ENCODE data around the gene MAPKBP1. TPM values are rescaled to one million over a fixed set of nuclear protein-coding genes. Genes with fewer than 3 reads are reported as not detected.

The MAPKBP1 gene
- polyA plus RNA-seq, 3 donors, result 0.76 to 8.6 (median 1.1) TPM

- TF ChIP-seq CTCF (IDR thresholded peaks at IDR 0.05), result no peak
- Histone ChIP-seq H3K4me2 (replicated peaks; ENCODE audit: extremely low read depth, low read length, poor library complexity, severe bottlenecking) (no peak overlapping the region), H3K4me1 (ENCODE audit: control insufficient read depth in 1 of 2, insufficient read depth in 2 of 2, low read length in 2 of 2) (peaks cover 3 to 9% of the 10 kb centered on the region in 2 donors), H3K9me3 (replicated peaks in 1 of 2; ENCODE audit: control insufficient read depth in 1 of 2, insufficient read depth in 1 of 2, low read length in 2 of 2) (no peaks in the 10 kb centered on the region), H3K36me3 (replicated peaks in 1 of 2; ENCODE audit: control insufficient read depth in 1 of 2, insufficient read depth in 2 of 2, low read length in 2 of 2) (no peaks in the 10 kb centered on the region), H3K4me3 (replicated peaks in 1 of 3; ENCODE audit: low read depth in 2 of 3, low read length in 3 of 3) (no peak overlapping the region), H3K27me3 (ENCODE audit: control insufficient read depth in 2 of 2, insufficient read depth in 2 of 2, low read length in 2 of 2) (no peaks in the 10 kb centered on the region), H4K20me1 (ENCODE audit: insufficient read depth, low read length) (no peaks in the 10 kb centered on the region), H3K79me2 (ENCODE audit: insufficient read depth, low read length) (no peaks in the 10 kb centered on the region), H3K27ac (ENCODE audit: low read depth in 1 of 2, low read length in 2 of 2) (no peak overlapping the region), H3K9ac (ENCODE audit: insufficient read depth, low read length, poor library complexity, severe bottlenecking) (no peak overlapping the region), H2AFZ (ENCODE audit: insufficient read depth, low read depth, low read length, poor library complexity, severe bottlenecking) (no peak overlapping the region)
- no peaks in the 10 kb centered on the region for H3K9me3 Mint-ChIP-seq
- no peaks in the 10 kb centered on the region for H3K36me3 Mint-ChIP-seq
- H3K27ac Mint-ChIP-seq, result no peak overlapping the region
- intact Hi-C loops (cut with micrococcal nuclease), result no loop called here
- peaks cover 0 to 4% (median 1%) of the 10 kb centered on the region in 3 donors for H3K27me3 Mint-ChIP-seq (ENCODE audit: low read depth in 3 of 3)
- 89% methylated on average over 15 of the region's 19 CpGs for WGBS (ENCODE audit: insufficient coverage)
- peaks cover 12% of the 10 kb centered on the region for H3K4me1 Mint-ChIP-seq
- DNase-seq, result no peak
- no peak overlapping the region for H3K4me3 Mint-ChIP-seq
These were observed 88.3 kb downstream of the MAPKBP1 start for GRCh38 chr15:41862515-41863116.

GRCh38 chr15:41865490-41866055 lies 91.3 kb downstream of the MAPKBP1 start:
- no peak for DNase-seq
- Histone ChIP-seq H3K79me2 (ENCODE audit: insufficient read depth, low read length) (no peaks in the 10 kb centered on the region), H4K20me1 (ENCODE audit: insufficient read depth, low read length) (no peaks in the 10 kb centered on the region), H3K9me3 (replicated peaks in 1 of 2; ENCODE audit: control insufficient read depth in 1 of 2, insufficient read depth in 1 of 2, low read length in 2 of 2) (no peaks in the 10 kb centered on the region), H3K36me3 (replicated peaks in 1 of 2; ENCODE audit: control insufficient read depth in 1 of 2, insufficient read depth in 2 of 2, low read length in 2 of 2) (no peaks in the 10 kb centered on the region), H2AFZ (ENCODE audit: insufficient read depth, low read depth, low read length, poor library complexity, severe bottlenecking) (no peak overlapping the region), H3K27ac (ENCODE audit: low read depth in 1 of 2, low read length in 2 of 2) (no peak overlapping the region), H3K27me3 (ENCODE audit: control insufficient read depth in 2 of 2, insufficient read depth in 2 of 2, low read length in 2 of 2) (no peaks in the 10 kb centered on the region), H3K4me3 (replicated peaks in 1 of 3; ENCODE audit: low read depth in 2 of 3, low read length in 3 of 3) (no peak overlapping the region), H3K4me1 (ENCODE audit: control insufficient read depth in 1 of 2, insufficient read depth in 2 of 2, low read length in 2 of 2) (no peaks in the 10 kb centered on the region), H3K9ac (ENCODE audit: insufficient read depth, low read length, poor library complexity, severe bottlenecking) (no peak overlapping the region), H3K4me2 (replicated peaks; ENCODE audit: extremely low read depth, low read length, poor library complexity, severe bottlenecking) (no peak overlapping the region)
- intact Hi-C loops (cut with micrococcal nuclease), result no loop called here
- no peaks in the 10 kb centered on the region for H3K9me3 Mint-ChIP-seq
- no peak overlapping the region for H3K27ac Mint-ChIP-seq
- 100% methylated on average over 2 of the region's 18 CpGs for WGBS (ENCODE audit: insufficient coverage)
- TF ChIP-seq CTCF (IDR thresholded peaks at IDR 0.05), result no peak
- H3K4me3 Mint-ChIP-seq, result no peak overlapping the region
- H3K4me1 Mint-ChIP-seq, result peaks cover 3% of the 10 kb centered on the region
- H3K36me3 Mint-ChIP-seq, result no peaks in the 10 kb centered on the region
- peaks cover 0 to 5% (median 3%) of the 10 kb centered on the region in 3 donors for H3K27me3 Mint-ChIP-seq (ENCODE audit: low read depth in 3 of 3)

Data from CD14-positive monocyte (primary cell).